DLD1 (cell line): ENCODE measurements around the gene CCDC171.

ENCODE experiments used
- in situ Hi-C: cut with HindIII; loops from 2 replicates; pipeline ENCODE4 v1.10.0; 2017; ENCODE audit warnings: low sequenced_read_pairs

CCDC171 gene

GRCh38 chr9:15975101-15975778, 422.4 kb downstream of the CCDC171 start:
- in situ Hi-C loops, result loop anchor here (10.0 kb wide), 1 partner anchor 50 kb away; no protein-coding TSS in a partner anchor

- in situ Hi-C loops, result loop anchor here (10.0 kb wide), 1 partner anchor 47 kb away; no protein-coding TSS in a partner anchor
Measured at GRCh38 chr9:15977438-15977837, 424.6 kb downstream of the CCDC171 start.

GRCh38 chr9:15982182-15982581, 429.3 kb downstream of the CCDC171 start:
- in situ Hi-C loops, result no loop called here

GRCh38 chr9:15999422-16000339, 446.8 kb downstream of the CCDC171 start:
- in situ Hi-C loops, result no loop called here

GRCh38 chr9:16000811-16001210, 448.0 kb downstream of the CCDC171 start:
- in situ Hi-C loops, result no loop called here

GRCh38 chr9:16001856-16002255, 449.0 kb downstream of the CCDC171 start:
- in situ Hi-C loops, result no loop called here

- in situ Hi-C loops, result no loop called here
Measured at GRCh38 chr9:16002816-16003215, 450.0 kb downstream of the CCDC171 start.

GRCh38 chr9:16003785-16004184, 450.9 kb downstream of the CCDC171 start:
- in situ Hi-C loops, result no loop called here

GRCh38 chr9:16004613-16005012, 451.8 kb downstream of the CCDC171 start:
- in situ Hi-C loops, result no loop called here

GRCh38 chr9:16010221-16010620, 457.4 kb downstream of the CCDC171 start:
- in situ Hi-C loops, result no loop called here

GRCh38 chr9:16012621-16013020, 459.8 kb downstream of the CCDC171 start:
- in situ Hi-C loops, result no loop called here

GRCh38 chr9:16013366-16013765, 460.5 kb downstream of the CCDC171 start:
- in situ Hi-C loops, result no loop called here

GRCh38 chr9:16013826-16014225, 461.0 kb downstream of the CCDC171 start:
- in situ Hi-C loops, result no loop called here

- in situ Hi-C loops, result loop anchor here (10.0 kb wide), 1 partner anchor 47 kb away; no protein-coding TSS in a partner anchor
Measured at GRCh38 chr9:16022228-16022627, 469.4 kb downstream of the CCDC171 start.

- in situ Hi-C loops, result loop anchor here (10.0 kb wide), 1 partner anchor 49 kb away; no protein-coding TSS in a partner anchor
Measured at GRCh38 chr9:16023446-16023845, 470.6 kb downstream of the CCDC171 start.
